Measurements from ENCODE around the gene SYK.

GRCh38 chr9:90855208-90855902 lies 53.7 kb downstream of the SYK start:
- TF ChIP-seq POLR2A (IDR thresholded peaks at IDR 0.05) (no peak), CTCF (IDR thresholded peaks at IDR 0.05) (no peak)
